ENCODE results near the gene LEP. TPM values are rescaled to one million over a fixed set of nuclear protein-coding genes. Genes with fewer than 3 reads are reported as not detected.

The LEP gene
- total RNA-seq, 1 experiment from 2014 or later = not detected

DNA sequence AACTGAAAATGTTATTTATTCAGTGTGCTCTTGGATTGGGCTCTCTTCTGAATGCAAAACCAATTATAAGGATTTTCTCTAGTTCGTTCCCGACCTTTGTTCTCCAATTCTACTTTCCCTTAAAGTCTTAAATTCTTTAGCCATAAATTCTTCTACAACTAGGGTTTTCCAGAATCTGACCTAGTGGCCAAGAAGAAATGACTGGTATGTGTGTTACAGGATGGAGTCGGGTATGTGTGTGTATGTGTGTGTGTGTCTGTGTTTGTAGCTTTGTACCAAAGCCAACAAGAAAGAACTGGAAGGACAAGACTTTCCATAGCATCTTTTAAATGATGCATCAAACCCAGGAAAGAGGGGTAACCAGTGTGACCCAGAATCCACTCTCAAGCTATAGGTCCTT, 25.8 kb upstream of the LEP start:
- H3K4me3 Mint-ChIP-seq = no peak overlapping the region
- DNase-seq = no peak
- no peak overlapping the region for H3K14ac ChIP-seq (ENCODE audit: insufficient read depth, low read length)
- no peaks in the 10 kb centered on the region; a peak in 1 of 7 replicates for H3K36me3 Mint-ChIP-seq (ENCODE audit: insufficient read depth in 1 of 3, low read depth in 3 of 3)
- H3K4me1 ChIP-seq (ENCODE audit: insufficient read depth, low read length) = peaks cover 4% of the 10 kb centered on the region; the same call in 1 of the 2 replicates
- no peak overlapping the region for H2BK15ac ChIP-seq (ENCODE audit: low read depth, low read length)
- H3K4me2 ChIP-seq (ENCODE audit: insufficient read depth, insufficient read length, low read length) = no peak overlapping the region
- H3K23me2 ChIP-seq (ENCODE audit: insufficient read length, low read depth, low read length, poor library complexity, severe bottlenecking) = no peaks in the 10 kb centered on the region
- H4K5ac ChIP-seq (ENCODE audit: insufficient read length, low read depth, low read length) = no peak overlapping the region
- H2BK5ac ChIP-seq (ENCODE audit: insufficient read length, low read length) = no peak overlapping the region
- no peak overlapping the region for H3K23ac ChIP-seq (ENCODE audit: insufficient read length, low read depth, low read length)
- H3K4ac ChIP-seq (ENCODE audit: low read depth, low read length) = no peak overlapping the region
- H3K9me3 ChIP-seq (ENCODE audit: control insufficient read depth, low read depth, low read length) = no peaks in the 10 kb centered on the region
- H2AFZ ChIP-seq (ENCODE audit: low read length) = no peak overlapping the region
- no peak overlapping the region for H3K27ac ChIP-seq (ENCODE audit: insufficient read length, low read depth, low read length)
- no CpG with 5 or more reads among the region's 3 CpGs for WGBS (ENCODE audit: extremely low coverage, insufficient read length, low lambda C conversion rate)
- H4K91ac ChIP-seq (ENCODE audit: insufficient read length, low read depth, low read length) = no peak overlapping the region
- H3K4me1 Mint-ChIP-seq = peaks cover 25 to 30% of the 10 kb centered on the region in 2 experiments
- H3K9ac ChIP-seq (ENCODE audit: extremely low read depth, insufficient read length, low read length) = no peak overlapping the region
- H3K9me3 Mint-ChIP-seq = no peaks in the 10 kb centered on the region; a peak in 1 of 5 replicates
- H3K27ac Mint-ChIP-seq = no peak overlapping the region
- no peaks in the 10 kb centered on the region for H3K79me2 ChIP-seq (ENCODE audit: insufficient read depth, low read length)
- no peak overlapping the region for H2BK12ac ChIP-seq (ENCODE audit: insufficient read length, low read depth, low read length)
- TF ChIP-seq, protein P1, sequence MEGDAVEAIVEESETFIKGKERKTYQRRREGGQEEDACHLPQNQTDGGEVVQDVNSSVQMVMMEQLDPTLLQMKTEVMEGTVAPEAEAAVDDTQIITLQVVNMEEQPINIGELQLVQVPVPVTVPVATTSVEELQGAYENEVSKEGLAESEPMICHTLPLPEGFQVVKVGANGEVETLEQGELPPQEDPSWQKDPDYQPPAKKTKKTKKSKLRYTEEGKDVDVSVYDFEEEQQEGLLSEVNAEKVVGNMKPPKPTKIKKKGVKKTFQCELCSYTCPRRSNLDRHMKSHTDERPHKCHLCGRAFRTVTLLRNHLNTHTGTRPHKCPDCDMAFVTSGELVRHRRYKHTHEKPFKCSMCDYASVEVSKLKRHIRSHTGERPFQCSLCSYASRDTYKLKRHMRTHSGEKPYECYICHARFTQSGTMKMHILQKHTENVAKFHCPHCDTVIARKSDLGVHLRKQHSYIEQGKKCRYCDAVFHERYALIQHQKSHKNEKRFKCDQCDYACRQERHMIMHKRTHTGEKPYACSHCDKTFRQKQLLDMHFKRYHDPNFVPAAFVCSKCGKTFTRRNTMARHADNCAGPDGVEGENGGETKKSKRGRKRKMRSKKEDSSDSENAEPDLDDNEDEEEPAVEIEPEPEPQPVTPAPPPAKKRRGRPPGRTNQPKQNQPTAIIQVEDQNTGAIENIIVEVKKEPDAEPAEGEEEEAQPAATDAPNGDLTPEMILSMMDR (conservative IDR thresholded peaks at IDR 0.05) = no peak
- H3T11ph ChIP-seq (ENCODE audit: low read length) = no peak overlapping the region
- no peak overlapping the region for H2AK5ac ChIP-seq (ENCODE audit: insufficient read length, low read length)
- no peaks in the 10 kb centered on the region for H3K27me3 ChIP-seq (ENCODE audit: insufficient read depth, low read length)
- no peak overlapping the region for H3K18ac ChIP-seq (ENCODE audit: insufficient read length, low read depth, low read length)
- no peak overlapping the region for H3K56ac ChIP-seq (ENCODE audit: insufficient read length, low read depth, low read length)
- H3K79me1 ChIP-seq (ENCODE audit: insufficient read depth, low read depth, low read length, poor library complexity, severe bottlenecking) = no peaks in the 10 kb centered on the region
- peaks cover 47% of the 10 kb centered on the region for H3K27me3 Mint-ChIP-seq (ENCODE audit: low read depth)
- H4K8ac ChIP-seq (replicated peaks; ENCODE audit: insufficient read length, low read depth, low read length) = no peak overlapping the region
- no peak overlapping the region for H2BK20ac ChIP-seq (ENCODE audit: low read depth, low read length, poor library complexity, severe bottlenecking)
- H2BK120ac ChIP-seq (ENCODE audit: low read depth, low read length, poor library complexity, severe bottlenecking) = no peak overlapping the region
- no peaks in the 10 kb centered on the region for H4K20me1 ChIP-seq (ENCODE audit: control insufficient read depth, insufficient read depth, insufficient read length)

Data from H9 (cell line).